Stimulated activated CD8-positive, alpha-beta memory T cell treated with anti-CD3 and anti-CD28 coated beads, Interleukin-4, amount 100 ng/mL, for 1 hour (primary cell): Measurements from ENCODE around the gene TSPAN14.
"Not testable (repeated sequence)": the region's sequence is repeated elsewhere in the genome, so short reads cannot be mapped to it uniquely, and the experiment has no call there.

ENCODE experiments used
- DNase-seq, 2 donors: peaks; one replicate each; pipeline ENCODE4 v3.0.0-alpha.2; 2020; ENCODE audit warnings: low read depth in 2 of 2, low spot score in 1 of 2

TSPAN14 gene, protein sequence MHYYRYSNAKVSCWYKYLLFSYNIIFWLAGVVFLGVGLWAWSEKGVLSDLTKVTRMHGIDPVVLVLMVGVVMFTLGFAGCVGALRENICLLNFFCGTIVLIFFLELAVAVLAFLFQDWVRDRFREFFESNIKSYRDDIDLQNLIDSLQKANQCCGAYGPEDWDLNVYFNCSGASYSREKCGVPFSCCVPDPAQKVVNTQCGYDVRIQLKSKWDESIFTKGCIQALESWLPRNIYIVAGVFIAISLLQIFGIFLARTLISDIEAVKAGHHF

DNA sequence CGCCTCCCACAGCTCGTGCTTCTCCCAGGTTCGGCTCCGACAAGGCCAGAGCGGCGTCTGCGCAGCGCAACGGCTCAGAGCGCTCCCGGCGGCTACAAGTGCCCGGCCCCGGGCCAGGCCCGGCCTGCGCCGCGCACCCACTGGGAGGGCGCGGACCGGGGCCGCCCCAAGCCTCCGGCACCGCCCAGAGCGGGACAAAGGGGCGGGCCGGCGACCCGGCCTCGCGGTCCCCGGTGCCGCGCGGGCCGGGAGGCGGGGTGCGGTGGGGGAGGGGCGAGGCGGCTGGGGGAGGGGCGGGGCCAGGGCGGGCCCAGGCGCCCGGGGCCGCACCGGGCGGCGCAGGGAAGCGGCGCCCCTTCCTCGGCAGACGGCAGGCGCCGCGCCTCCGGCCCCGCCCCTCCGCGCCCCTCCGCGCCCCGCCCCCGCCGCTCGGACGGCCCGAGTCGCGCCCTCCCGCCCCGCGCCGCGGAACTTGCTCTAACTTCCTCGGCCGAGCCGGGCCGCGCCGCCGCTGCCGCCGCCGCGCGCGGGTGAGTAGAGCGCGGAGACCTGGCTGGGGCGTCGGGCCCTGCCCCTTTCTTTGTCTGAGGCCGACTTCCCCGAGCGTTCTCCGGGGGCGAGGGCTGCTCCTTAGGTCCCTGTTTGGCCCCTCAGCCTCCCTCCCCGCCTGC, at the start of gene TSPAN14:
TSPAN14 (plus strand) TSS at position 469 of the 671 bp plus-strand sequence. CDS start 34,924 bp downstream, outside the sequence.
- DNase-seq, result peak; percentile 38 to 52

DNA sequence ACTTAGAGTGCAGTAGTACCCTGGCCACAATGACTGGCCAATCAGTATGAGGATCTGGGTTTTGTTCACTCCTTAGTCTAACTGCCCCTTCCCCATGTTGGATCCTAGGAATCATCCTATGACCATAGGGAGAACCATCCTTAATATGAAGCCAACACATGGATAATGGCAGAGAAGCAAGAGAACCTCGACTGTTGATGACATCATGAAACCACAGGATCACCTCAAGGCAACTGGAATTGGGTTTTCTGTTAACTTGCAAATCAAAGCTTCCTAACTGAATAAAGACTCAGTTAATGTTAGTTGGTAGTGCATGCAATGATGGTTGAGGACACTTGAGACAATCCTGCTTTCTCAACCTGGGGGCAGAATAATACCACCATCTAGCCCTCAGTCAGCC, 49.1 kb upstream of the TSPAN14 start:
- DNase-seq, result no peak

GRCh38 chr10:80405626-80406025, 48.5 kb upstream of the TSPAN14 start:
- DNase-seq, result no peak

- DNase-seq, result no peak
These were observed 47.9 kb upstream of the TSPAN14 start for GRCh38 chr10:80406204-80406603.

DNA sequence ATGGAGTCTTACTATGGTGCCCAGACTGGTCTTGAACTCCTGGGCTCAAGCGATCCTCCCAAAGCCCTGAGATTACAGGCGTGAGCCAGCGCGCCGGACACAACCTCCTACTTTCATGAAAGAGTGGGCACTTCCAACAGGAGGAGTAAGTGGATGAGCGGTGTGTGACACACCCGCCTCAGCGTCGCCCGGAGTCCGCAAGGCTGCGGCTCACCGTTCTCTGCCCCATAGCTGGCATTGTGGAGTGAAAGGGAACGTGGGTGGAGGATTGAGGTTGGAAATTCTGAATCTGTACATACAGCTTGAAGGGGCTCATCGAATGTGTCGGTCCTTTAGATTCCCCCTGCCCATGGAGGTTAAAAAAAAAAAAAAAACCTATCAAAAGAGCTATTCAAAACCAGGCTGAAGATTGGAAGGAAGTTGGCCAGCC, 46.3 kb upstream of the TSPAN14 start:
- DNase-seq, result no peak

- DNase-seq, result peak; percentile 50 to 59
These were observed 45.6 kb upstream of the TSPAN14 start, which contains the start of gene PRXL2A for GRCh38 chr10:80408242-80409101. TSS of gene PRXL2A (plus strand) at chr10:80408551. CDS start at chr10:80420468, 11,917 bp downstream.

GRCh38 chr10:80409121-80409520, 45.0 kb upstream of the TSPAN14 start:
- DNase-seq, result no peak

DNA sequence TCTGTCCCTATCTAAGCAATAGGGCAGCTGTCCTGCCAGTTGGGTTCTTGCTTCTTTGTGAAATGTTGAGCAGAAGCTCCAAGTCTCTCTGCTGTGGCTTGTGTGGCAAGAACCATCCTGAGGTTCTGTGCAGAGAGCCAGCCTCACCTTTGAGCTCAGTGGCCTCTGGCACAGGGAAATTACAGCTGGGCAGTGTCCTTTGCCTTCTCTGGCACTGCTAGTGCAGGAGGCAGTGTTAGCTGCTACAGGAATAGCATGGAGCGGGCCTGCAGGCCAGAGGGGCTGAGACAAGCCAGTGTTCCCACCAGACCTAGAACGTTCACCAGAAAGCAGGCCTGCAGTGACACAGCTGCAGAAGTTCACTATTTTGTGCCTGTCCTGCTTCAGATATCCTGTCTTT, 44.0 kb upstream of the TSPAN14 start:
- DNase-seq, result no peak

DNA sequence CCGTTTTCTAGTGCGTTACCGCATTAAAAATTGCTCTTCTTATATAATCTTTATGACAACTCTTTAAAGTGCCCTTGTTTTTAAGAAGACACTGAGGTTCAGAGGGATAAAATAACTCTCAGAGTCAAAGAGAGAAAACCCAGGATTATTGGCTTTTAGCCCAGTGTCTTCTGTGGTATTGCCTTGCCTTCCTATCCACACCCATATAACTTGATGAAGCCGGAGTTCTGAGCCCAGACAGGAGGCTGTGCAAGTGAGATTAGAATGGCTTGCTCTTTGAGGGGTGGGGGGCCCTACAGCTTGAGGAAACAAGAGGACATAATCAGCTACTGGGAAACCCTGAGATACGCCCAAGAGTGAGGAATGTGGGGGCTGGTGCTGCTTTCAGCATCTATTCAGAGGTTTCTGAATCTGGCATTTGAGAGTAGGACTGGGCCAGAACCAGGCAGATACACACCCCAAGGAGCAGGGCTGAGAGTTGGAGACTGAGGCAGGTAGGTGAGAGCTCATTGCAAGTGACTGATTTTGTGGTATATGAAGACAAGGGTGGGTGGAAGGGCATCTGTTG, 43.4 kb upstream of the TSPAN14 start:
- DNase-seq, result no peak

- no peak for DNase-seq
These were observed 42.8 kb upstream of the TSPAN14 start for GRCh38 chr10:80411267-80411668.

- no peak for DNase-seq
These were observed 42.4 kb upstream of the TSPAN14 start for GRCh38 chr10:80411681-80412220.

- no peak for DNase-seq
These were observed 41.6 kb upstream of the TSPAN14 start for GRCh38 chr10:80412486-80412885.

DNA sequence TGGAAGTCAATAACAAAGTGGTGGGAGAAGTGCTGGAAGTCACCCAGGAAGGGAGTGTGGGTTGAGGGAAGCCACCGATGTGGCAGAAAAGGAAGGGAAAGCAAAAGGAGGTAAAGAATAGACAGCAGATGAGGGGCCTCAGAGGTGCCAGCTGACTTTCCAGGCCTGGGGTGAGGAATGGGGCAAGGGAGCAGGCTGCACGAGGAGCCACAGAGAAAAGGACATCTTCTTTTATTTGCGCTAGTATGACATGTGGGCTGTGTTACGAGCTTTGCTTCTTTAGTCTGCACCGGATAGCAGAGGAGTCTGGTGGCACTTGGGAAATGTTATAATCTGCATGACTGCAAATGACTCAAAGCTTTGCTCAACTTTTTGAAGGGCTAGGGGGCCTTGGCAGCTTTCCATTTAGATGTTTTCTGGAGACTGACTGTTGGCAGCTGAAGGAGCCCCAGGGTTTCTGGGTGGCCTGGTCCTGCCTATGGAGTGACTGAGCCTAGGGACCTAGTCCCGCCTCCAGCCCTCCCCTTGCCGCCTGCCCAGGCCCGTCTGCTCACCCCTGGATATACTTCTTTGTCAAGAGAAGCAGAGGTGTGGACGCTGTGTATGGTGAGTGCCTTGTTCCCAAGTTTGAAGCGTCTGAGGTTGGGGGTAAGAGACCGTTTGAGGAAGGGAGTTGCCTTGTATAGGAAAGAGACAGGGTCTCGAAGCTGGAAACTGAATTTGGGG, 40.7 kb upstream of the TSPAN14 start:
- DNase-seq, result no peak

DNA sequence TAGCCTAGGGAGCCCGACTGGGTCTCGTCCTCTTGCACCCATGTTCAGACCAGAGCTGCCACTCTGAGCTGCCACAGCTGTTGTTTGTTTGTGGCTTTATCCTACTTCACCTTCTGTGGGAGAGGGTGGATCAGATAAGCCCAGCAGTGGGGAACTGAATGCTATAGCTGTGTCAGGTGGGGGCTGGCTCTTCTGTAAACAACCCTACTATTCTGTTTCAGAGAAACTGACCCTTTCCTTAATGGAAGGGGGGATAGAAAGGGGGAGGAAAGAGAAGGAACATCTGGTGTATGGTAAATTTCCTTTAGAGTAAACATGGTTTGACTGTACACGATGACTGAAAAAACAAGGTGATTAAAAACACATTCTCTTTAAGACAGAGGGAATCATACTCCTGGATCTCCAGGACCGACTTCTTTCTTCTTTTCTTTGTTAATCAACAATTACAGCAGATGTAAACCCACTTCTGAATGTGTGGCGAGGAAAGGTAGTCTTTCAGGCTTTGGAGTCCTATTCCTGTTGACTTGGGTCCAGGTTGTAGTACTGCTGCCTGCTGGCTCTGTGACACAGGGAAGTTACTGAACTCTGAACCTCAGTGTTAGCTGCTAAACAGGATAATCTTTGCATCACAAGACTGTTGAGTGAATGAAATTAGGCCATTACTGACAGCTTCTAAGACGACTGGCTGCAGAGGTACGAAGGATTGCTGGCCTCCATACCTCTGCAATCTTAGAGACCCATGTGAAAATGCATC, 39.8 kb upstream of the TSPAN14 start:
- DNase-seq, result no peak

GRCh38 chr10:80415734-80416478, 38.2 kb upstream of the TSPAN14 start:
- DNase-seq, result no peak

GRCh38 chr10:80416479-80417098, 37.5 kb upstream of the TSPAN14 start:
- DNase-seq, result no peak

GRCh38 chr10:80417256-80417655, 36.9 kb upstream of the TSPAN14 start:
- not testable (repeated sequence) for DNase-seq

DNA sequence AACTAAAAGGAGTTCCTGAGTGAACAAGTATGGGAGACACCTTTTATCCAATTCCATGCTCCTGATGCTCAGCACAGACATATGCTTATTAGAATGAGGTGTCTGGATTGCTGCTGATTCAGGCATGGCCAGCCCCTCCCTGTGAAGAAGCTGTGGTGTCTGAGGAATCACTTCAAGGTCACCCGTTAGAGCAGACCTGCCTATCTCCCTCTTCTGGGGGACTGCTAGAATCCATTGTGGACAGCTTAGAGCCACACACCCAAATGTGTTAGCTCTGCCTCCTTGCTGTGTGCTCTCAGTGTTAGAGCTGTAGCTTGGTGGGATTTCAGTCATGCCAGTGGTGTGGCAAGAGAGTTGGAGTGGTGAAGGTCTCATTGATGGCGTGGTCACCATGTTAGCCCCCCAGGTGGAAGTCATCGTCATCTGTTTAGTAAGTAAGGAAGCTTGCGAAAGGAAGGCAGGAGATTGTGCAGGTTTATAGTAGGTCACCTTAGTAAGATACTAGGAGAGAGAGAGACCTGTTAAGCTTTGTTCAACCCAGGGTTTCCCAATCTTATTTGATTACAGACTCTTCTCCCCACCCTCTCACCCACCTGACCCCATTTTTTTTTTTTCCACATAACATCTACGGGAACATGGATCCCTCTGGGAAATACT, 32.9 kb upstream of the TSPAN14 start:
- DNase-seq, result no peak
